ENCODE measurements around the gene SLC43A2. TPM values are rescaled to one million over a fixed set of nuclear protein-coding genes. Genes with fewer than 3 reads are reported as not detected.
A peak's percentile ranks its signal among the peaks of the same experiment; 100 is the strongest.
"Not testable (repeated sequence)": the region's sequence is repeated elsewhere in the genome, so short reads cannot be mapped to it uniquely, and the experiment has no call there.

Gene SLC43A2
- total RNA-seq, 1 donor from 2014 or later: 13.9 TPM

GRCh38 chr17:1590747-1591473 is 37.7 kb downstream of the SLC43A2 start:
- peak; percentile 14 for DNase-seq (ENCODE audit: low read depth)

DNA sequence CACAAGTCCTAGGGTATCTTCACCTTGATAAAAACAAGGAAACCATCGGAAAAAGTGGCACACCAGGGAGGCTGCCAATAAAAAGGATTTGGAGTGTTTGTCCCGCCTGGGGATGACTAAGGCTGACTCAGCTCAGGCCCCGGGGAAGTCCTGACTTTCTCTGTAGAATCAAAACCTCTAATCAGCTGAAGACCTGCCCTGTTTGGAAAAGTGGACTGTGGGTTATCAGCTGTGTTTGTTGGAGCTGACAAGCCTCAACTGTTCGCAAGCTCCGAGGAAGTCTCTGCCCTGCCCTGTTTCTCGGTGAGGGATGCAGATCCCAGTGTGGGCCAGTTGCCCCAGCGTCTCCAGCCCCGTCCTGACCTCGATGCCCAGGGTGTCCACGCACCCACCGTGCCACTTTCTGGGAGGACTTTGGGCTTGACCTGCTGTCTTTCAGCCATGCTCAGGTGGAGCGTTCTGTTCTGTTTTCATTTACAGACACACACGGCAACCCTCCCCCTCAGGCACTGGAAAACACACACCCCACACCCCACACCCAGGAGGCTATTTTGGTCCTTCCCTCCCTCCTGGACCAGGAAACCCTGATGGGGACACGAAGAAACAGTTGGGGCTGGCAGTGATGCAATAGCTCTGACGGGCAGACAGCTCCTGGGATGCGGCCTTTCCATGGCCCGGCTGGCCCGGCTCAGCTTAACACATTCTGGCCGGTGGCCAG is 38.4 kb downstream of the SLC43A2 start:
- DNase-seq (ENCODE audit: low read depth): peak; percentile 93

DNA sequence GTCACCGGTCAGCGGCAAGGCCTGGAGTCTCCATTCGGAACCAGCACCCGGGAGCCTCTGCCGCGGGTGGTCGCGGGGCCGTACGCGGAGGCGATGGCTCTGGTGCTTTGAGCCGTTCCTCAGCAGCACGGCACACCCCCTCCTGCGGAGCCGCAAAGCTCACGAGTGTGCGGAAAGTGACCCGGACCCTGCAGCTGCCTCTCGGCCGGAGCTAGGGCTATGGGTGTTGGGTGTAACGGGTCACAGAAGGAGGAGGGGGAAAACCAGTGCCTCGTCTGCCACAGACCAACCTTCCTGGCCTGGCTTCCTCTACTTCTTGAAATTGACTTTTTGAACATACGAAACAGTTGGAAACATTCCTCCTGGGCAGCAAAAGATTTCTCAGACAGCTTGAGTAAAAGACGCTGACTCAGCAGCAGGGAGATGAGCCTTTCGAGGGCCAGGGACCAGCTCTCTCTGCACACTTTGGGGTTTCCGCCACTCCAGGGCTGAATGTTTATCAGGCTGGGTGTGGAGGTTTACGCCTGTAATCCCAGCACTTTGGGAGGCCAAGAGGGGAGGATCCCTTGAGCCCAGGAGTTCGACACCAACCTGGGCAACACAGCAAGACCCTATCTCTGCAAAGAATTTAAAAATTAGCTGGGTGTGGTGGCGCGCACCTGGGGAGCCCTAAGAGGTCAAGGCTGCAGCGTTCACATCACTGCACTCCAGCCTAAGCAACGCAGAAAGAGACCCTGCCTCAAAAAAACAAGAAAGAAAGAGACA is 39.6 kb downstream of the SLC43A2 start:
- DNase-seq (ENCODE audit: low read depth): no peak

DNA sequence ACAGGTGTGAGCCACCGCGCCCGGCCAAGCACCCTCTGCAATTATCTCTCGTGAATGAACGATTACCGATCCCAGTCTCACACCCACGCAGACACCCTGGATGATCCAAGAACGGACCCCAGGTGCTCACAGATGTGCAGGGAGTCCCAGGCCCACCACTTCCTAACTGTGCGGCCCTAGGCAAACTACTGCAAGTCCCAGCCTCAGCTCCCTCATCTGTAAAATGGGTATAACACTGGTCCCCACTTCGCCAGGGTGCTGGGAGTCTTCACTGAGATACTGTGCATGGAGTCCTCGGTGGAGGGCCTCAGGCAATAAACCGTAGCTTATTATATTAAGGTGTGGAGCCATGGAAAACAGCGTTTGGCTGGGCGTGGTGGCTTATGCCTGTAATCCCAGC is 44.5 kb downstream of the SLC43A2 start:
- no peak for DNase-seq (ENCODE audit: low read depth)

GRCh38 chr17:1583556-1583955 is 45.1 kb downstream of the SLC43A2 start:
- no peak for DNase-seq (ENCODE audit: low read depth)

- DNase-seq (ENCODE audit: low read depth): no peak
Observed at GRCh38 chr17:1582374-1582773, 46.3 kb downstream of the SLC43A2 start.

DNA sequence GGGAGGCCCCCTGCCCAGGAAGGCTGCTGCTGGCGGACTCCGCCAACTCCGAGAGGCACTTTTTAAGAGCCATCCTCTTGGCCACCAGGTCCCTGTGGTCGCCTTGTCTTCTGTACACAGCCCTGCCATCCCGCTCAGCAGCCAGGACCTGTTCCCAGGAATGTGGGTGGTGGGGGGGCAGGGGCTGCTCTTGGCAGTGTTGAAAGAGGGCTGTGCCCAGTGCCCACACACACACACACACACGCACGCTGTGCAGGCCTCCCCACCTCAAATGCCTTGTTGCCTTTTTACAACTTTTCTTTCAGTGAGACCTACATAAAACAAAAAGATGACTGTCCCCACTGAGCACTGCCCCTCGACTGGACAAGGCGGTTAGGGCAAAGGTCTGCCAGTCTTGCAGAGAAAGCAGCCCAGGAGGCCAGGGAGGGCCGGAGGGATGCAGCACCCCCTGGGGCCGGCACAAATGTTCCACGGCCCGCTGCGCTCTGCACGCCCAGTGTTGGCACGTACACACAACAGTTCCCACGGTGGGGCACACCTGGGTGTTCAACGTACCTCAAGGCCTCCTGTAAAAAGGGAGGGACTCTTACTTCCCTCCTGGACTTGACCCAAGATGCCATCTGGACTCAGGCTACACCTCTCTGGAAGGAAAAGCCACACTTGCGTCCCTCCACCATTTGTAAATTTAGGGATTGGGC is 47.5 kb downstream of the SLC43A2 start:
- no peak for DNase-seq (ENCODE audit: low read depth)

DNA sequence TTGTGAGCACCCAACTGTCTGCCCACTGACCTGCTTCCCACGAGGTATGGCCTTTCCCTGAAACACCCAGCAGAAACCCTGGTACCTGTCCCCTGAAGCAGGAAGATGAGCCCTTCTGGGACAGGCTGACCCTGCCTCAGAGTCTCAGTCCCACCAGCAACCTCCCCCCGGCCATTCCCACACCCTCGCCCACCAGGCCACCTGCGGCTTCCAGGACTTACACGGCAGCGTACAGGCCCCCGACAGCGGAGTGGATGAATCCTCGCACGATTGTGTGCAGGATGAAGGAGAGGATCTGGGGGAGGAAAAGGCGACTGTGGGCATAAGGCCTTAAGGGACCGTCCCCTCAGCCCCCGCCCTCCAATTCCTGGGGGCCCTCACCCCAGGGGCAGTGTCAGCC is 50.6 kb downstream of the SLC43A2 start:
- no peak for DNase-seq (ENCODE audit: low read depth)

GRCh38 chr17:1577583-1578013 is 51.0 kb downstream of the SLC43A2 start:
- no peak for DNase-seq (ENCODE audit: low read depth)

- peak; percentile 97 for DNase-seq (ENCODE audit: low read depth)
Observed at GRCh38 chr17:1577182-1577581, 51.5 kb downstream of the SLC43A2 start.

GRCh38 chr17:1576500-1576899 is 52.1 kb downstream of the SLC43A2 start:
- DNase-seq (ENCODE audit: low read depth): no peak

DNA sequence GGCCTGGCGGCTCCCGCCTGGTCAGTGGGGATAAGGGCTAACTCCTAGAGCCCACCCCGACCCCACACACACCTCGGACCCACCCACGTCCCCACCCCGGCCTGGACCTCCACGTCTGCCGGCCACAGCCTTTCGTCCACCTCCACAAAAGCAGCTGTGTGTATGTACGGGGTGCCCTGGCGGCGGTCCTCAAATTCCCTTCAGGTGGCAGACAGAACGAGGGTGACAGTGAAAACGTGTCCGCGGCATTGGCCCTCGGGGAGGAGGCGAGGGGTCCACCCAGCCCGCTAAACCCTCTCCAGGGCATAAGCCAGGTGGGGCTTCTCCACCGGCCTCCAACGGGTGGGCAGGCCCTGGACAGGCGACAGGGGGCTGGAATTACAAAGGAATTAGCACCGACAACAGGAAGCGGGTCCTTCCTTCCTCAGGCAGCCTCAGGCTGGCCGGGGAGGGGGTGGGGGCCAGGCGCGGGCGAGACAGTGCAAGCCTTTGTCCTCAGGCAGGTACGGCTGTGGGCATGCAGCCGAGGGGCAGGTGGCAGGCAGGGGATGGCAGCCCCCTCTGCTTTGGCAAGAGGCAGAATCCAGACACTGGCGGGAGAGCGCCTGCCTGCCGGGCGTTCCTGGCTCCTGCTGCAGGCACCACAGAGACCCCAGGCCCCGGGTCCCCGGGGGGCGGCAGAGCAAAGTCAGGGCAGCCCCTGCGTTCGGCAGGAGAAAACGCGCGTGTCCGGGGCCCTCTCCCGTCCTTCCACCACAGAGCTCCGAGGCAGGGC is 53.8 kb downstream of the SLC43A2 start:
- DNase-seq (ENCODE audit: low read depth): no peak

- DNase-seq (ENCODE audit: low read depth): peak; percentile 87
Observed at GRCh38 chr17:1573932-1574696, 54.5 kb downstream of the SLC43A2 start.

- DNase-seq (ENCODE audit: low read depth): not testable (repeated sequence)
Observed at GRCh38 chr17:1572646-1573045, 56.0 kb downstream of the SLC43A2 start.

DNA sequence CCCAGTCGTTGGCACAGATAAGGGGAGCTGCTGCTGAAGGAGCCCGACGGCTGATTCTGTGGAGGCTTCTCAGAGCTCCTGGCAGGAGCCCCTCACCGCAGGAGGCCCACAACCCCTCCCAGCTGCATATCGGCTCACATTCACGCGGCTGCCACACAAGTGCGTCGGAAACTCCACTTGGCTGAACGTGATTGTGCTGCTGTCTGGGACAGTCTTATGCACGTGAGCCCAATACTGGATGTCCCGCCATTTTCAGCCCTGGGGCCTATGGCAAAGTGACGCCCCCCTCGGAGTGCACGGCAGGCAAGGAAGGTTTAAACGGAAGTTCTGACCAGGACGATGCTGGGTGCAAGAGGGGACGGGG is 57.3 kb downstream of the SLC43A2 start:
- no peak for DNase-seq (ENCODE audit: low read depth)

DNA sequence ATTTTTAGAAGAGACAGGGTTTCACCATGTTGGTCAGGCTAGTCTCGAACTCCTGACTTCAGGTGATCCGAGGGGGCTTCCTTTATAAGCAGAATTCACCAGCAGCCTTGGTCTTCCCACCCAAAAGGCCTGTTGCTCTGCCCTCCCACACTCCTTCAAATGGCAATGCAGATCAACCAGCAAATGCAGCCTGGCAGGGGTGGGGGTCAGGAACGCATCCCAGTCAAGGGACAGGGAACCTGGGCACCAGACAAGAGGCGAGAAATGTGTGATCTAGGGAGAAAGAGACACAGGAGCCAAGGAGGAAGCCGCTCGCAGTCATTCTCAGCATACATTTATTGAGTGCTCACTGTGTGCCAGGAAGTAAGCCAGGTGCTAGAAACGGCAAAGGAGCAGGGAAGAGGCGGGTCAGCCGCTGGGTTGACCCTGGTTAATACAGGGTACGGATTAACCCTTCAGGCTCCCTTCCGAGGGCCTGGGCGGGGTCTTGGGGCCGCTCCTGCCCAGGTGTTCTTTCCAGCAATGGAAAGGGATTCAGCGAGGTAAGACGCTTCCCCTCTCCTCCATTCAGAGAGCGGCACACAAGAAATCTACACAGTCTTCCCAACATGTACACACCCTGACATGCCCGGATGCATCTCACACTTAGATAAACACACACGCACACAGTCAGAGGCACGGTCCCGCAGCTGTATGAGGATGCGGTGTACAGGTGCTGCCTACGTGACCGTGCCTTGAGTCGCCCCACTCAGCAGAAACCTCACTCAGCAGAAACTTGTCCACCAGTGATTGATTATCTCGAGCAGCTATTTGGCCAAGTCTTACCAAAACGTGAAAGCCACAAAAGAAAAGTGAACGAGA is 59.5 kb downstream of the SLC43A2 start:
- no peak for DNase-seq (ENCODE audit: low read depth)

DNA sequence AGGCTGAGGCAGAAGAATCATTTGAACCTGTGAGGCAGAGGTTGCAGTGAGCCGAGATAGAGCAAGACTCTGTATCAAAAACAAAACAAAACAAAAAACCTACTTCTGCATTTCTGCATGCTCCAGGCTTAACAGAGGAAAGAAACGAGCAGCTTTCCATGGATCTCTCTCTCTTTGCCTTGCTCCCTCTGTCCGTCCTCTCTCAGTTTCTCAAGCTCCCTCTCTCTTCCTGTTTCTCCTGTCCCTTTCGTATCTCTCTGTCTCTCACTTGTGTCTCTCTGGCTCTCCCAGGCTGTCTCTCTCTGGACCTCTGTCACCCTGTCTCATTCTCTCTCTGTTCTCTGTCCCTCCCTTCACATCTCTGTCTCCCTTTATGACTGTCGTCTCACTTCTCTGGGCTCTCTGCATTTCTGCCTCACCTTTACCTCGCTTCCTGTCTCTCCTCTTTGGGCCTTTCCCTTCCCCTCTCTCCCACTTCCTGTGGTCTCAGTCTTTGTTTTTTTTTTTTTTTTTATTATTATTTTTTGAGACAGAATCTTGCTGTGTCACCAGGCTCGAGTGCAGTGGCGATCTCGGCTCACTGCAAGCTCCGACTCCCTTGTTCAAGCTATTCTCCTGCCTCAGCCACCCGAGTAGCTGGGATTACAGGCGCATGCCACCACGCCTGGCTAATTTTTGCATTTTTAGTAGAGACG is 62.0 kb downstream of the SLC43A2 start:
- DNase-seq (ENCODE audit: low read depth): no peak

- no peak for DNase-seq (ENCODE audit: low read depth)
Observed at GRCh38 chr17:1565877-1566276, 62.8 kb downstream of the SLC43A2 start.

Data from myocyte (in vitro differentiated cells).